HG03442 (cell line): ENCODE data around the gene L3HYPDH.

Source experiments
- ATAC-seq: cut with Tn5 transposase; IDR thresholded peaks from one replicate; pipeline ENCODE4 v1.9.1; 2021; ENCODE audit warnings: mild to moderate bottlenecking, moderate library complexity; ENCODE audit not compliant: unreplicated experiment

Gene L3HYPDH

DNA sequence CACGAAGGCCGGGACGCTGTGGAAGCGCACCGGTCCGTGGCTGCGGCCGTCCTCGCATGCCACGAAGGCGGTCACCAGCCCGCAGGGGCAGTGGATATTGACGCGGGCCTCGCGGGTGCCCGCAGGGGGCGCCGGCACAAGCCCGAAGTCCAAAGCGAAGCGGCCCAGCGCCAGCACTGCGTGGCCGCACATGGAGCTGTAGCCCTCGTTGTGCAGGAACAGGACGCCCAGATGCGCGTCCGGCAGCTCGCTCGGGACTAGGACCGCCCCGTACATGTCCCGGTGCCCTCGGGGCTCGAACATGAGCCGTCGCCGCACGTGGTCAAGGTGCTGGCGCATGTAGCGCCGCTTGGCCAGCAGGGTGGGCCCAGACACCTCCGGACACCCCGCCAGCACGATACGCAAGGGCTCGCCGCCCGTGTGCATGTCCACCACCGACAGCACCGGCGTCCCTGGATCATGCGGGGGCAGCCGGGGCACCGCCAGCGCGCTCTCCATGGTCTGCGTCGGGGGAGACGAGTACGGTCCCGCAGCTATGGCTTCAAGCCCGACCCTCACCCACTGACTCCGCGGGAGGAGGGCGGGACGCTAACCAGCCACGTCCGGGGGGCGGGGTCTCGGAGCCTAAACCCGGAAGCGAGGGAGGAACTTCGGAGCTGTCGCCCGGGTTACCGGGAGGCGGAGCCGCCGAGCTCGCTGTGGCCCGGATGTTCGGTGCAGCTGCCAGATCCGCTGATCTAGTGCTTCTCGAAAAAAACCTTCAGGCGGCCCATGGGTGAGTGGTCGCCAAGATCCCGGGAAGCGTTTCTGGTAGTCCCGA lies at the start of gene L3HYPDH, which contains the start of gene JKAMP:
L3HYPDH (minus strand) TSS at position 590 of the 820 bp plus-strand sequence; CDS start at position 498, 92 bp downstream.
JKAMP (plus strand) TSS at position 699 of the 820 bp plus-strand sequence; CDS start at position 772, 73 bp downstream.
- ATAC-seq = peak; percentile 86

DNA sequence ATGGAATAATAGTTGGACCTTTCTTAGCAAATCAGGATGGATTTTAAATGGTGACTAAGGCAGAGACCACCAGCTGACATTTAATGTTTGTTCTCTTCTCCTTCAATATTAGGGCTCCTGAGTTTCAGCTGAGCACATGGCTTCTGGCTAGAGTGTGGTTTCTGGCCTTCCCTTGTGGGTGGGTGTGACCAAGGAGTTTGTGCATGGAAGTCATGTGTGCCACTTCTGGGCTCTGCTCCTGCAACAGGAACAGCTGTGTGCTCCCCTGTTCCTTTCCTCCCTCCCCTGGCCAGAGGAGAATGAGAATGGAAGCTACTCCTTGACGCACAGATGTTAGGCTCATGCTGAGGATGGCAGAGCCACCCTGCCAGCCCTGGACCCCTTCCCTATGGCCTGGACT lies 48.2 kb upstream of the L3HYPDH start:
- ATAC-seq = no peak

DNA sequence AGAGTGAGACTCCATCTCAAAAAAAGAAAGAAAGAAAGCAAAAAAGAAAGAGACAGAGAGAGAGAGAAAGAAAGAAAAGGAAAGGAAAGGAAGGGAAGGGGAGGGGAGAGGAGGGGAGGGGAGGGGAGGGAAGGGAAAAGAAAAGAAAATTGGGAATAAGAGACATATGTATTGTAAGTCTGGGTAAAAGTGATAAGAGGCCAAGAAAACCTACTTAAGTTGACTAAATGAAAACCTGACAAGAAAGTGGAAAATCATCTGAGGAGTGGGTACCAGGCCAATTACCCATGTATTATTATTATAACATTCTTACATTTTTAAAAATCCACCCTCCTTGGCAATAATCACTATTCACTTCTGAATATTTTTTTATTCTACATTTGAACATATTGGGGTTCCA lies 46.1 kb upstream of the L3HYPDH start:
- ATAC-seq = no peak

DNA sequence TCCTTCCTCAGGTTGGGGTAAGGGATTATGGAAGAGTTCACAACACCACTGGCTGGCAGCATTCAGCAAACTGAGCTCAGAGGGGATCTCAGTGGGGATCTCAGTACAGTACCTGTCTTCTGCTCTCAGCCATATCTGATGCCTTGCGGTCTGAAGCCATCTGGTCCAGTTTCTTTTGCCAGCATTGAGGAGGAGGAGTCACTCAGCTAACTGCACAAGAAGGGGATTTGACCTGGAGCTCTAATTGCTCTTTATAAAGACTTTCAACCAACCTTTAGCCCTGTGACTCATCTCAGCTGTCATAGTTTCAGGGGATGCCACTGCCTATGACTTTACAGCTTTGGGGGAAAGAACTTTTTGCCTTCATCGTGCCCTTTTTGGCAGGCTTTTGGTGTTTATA lies 45.0 kb upstream of the L3HYPDH start:
- ATAC-seq = no peak

DNA sequence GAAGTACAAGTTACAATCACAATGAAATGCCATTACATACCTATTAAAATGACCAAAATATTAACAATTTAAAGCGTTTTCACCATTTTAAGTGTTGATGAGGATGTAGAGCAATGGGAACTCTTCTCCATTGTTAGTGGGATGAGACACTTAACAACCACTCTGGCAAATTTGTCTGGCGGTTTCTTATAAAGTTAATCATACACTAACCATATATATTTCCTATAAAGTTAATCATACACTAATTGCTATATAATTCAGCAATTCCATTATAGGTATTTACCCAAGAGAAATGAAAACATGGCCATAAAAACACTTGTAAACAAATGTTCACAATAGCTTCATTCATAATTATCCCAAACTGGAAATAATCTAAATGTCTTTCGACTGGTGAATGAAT lies 36.0 kb upstream of the L3HYPDH start:
- no peak for ATAC-seq

DNA sequence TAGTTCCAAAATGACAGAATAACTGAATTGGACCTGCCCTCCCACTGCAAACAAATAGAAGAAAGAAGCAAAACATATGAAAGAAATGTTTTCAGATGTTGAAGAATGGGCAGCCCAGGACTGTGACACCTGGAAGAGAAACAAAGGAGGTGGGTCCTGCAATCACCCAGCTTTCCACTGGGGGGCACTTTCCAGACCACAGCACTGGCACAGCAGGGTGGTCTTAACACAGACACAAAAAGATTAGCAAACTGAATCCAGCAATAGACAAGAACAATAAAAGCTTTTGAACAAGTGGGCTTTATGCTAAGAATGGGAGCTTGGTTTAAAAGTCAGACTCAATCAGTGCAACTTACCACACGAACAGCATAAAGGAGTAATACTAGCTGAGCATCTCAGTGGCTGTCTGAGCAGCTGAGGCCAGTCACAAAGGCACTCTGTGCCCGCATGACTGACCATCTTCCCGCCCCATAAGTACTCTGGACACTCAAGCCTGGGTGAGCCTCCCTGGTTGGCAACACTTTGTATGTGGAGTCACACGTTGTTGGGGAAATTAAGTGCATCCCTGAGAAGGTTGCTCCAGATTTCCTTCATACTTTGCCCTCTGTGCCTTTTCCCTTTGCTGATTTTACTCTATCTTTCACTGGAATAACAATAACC lies 27.8 kb upstream of the L3HYPDH start:
- no peak for ATAC-seq

DNA sequence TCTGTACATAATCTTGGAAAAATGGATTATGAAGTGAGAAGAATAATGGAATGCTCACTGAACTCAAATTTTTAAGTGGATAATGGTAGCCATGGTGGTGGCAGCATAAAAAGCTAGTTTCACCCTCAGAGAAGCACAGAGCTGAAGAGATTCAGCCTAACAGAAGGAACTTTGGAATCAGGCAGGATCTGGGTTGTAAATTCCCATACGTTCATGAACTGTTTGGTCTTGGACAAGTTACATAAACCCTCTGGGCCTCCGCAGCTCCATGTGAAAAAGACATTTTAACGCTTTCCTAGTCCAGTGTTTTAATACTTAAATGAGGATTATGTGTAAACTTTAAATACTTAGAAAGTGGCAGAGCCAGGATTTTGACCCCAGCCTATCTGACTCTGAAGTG lies 26.8 kb upstream of the L3HYPDH start:
- ATAC-seq = no peak

DNA sequence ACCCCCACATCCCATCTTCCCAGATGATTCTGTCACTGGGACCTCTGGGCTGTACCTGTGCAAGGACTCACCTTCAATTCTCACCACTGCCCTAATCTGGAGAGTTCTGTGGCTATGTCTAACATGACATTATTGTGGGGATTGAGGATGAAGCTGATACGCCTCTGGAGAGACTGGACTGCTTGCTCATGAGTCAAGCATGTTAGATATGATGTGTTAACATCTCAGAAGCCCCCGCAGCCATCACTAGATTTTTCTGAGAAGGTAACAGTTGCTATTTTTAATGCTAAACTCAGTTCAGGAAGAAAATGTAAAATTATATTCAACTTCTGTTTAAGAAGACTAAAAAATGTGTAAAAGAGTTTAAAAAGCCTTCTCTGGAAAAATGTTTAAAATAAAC lies 25.8 kb upstream of the L3HYPDH start:
- ATAC-seq = no peak

DNA sequence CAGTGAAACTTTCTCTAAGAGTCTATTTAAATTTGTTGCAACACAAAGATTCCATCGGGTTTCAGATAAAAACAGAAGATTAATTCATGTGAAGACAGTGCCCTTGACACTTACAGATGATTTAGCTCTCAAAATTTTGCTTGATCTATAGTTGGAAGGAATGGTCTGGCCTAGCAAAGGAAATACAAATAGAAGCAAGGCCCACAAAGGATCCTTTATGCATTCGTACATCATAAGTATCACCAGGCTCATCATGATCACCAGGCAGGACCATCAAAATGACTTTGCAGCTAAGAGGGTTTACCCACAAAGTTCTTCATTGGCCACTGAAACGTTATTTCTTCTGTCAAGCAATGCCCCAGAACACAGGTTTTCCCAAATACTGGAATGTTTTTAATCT lies 24.9 kb upstream of the L3HYPDH start:
- ATAC-seq = no peak

DNA sequence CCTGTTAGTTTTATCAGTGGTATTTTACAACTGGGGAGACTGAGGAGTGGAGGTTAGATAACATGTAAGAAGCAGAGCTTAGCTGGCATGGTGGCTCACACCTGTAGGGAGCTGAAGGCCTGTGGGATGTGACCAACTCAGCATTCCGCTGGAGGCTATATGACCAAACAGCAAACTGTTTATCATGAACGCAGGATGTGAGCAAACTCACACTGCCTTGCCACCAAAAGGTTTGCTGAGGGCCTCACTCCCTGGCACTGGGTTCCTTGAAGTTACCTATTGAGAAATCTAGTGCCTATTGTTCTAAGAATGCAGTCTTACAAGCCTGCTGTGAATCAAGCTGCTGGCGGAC lies 23.5 kb upstream of the L3HYPDH start:
- ATAC-seq = no peak

DNA sequence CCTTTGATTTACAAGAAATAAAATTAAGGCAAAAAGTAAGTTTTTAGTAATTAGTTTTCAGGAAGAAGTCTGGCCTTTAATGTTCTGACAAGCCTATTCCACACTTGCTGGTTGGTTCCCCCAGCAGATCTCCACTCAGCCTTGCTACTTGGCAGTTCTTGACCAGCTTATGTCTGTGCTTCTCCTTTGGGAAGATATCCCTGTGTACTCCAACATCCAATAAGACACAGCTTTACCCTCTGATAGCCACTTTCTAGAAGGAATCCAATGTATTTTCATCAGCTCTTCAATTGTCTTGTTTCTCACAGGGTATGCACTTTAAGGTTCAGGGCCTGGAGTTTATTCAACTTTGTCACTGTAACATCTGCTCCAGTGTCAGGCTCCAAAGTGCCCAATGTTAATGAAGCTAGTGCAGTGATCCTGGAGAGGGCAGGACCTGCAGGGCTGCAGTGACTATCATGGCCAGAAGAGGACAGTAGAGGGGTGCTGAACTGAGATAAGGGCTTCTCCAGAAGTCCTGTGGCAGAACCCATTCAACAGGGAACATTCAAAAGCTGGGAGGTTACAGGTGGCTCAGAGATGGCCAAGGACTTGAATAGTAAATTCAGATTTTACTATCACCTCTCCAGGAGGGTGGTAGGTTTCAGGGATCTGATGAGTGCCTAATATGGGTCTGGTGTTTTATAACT lies 23.0 kb upstream of the L3HYPDH start:
- peak; percentile 82 for ATAC-seq

DNA sequence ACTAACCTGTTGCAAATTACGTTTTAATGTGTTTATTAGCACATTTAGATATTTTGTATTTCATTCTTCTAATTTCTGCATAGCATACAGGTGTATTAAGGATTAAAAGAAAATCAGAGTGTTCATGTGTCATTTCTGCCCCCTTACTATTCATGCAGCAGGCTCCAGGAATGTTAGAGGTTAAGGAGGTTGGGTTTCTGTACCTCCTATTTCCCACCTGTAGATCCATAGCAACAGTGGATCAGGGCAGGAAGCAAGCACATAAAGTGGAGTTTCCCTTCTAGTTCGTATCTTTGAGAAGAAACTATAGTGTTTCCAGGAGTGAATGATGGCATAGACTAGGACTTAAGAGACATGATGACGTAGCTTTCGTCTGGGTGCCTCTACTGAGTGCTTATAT lies 19.0 kb upstream of the L3HYPDH start:
- no peak for ATAC-seq

DNA sequence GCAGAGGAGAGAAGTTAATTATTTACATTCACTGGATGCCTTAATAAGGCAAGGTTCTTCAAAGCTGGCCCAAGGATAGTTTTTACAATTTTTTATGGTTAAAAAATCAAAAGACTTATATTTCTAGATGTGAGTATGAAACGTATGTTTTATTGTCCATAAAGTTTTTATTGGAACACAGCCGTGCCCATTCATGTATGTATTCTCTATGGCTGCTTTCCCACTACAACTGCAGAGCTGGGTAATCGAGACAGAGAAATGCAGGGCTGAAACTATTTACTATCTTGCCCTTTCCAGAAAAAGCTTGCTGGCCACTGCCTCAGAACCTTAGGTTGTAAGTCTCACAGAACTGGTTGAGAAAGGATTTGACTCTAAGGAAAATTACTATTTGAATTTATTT lies 16.5 kb upstream of the L3HYPDH start:
- ATAC-seq = no peak

DNA sequence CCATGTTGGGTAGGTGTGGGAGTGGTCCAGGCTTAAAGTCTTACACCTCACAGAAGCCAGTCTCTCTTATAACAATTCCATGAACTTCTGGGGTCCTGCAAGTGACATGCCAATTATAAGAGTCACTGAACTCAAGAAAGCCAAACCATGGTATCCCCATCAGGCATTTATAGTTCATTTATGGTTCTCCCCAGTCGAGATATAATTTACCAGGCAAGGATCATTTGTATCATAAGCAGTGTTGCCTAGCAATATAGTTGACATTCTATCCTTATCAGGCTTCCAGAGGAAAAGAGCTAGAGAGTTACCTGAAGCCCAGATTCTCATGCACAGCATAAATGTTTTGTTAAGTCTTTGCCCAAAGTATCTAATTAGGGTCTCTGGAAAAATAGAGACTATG lies 8.2 kb upstream of the L3HYPDH start:
- ATAC-seq = no peak

DNA sequence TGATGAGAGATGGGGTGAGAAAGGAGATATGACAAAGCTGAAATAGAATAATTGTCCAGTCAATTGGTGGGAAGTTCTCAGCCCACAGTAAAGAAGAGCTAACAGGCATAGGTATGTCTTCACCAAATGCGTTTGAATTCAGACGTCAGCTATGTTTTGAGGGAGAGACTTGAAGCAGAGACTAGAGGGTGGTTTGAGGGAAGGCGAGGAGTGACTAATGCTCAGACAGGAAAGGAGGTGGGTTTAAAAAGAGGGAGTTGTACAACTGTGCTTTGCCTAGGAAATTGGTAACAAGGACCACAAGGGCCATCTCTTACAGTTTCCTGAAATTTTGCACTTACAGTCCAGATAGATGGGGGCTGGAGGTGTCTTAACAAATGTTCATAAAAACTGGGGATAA lies 6.5 kb upstream of the L3HYPDH start:
- ATAC-seq = no peak

DNA sequence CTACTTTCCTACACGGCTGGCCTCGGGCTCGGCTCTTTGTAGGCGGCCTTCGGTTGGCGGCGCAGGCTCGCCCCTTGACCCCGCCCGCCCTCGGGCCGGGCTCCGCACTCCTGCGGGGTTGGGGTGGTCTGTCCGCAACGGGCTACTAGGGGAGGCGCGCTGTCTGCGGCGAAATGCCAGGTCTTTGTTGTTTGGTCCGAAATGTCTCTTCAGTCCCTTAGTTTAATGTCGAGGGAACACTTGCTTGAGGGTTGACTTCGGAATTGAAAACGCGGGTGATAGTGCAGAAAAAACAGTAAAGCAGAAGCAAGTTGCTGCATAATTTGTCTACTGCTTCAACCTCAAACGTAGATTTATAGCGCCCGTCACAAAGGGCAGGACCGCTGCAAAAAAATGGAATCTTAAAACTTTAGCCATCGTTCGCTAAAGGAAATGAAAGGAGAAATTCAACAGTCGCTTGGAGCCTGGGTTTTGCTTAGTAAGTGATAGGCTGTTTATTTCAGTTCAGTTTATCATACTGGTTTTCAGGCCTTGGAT lies 499 bp upstream of the L3HYPDH start:
- peak; percentile 39 for ATAC-seq

DNA sequence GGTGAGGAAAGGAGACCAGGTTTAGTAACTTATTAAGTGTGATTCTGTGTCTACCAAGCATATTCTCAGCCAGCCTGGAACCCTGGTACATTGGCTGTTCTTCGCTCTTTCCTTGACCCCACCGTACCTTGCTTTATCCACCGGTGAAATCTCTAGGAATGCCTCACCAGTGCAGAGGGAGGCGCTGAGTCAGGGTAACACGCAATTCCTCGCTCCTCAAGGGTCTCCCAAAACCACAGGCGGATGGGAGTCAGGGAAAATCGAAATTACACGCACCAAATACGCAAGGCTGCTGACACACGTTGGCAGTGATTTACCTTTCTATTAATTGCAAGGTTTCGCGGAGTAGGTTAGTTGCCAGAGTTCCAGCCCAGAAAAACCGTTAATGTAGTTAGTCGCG lies 845 bp downstream of the L3HYPDH start:
- ATAC-seq = no peak

DNA sequence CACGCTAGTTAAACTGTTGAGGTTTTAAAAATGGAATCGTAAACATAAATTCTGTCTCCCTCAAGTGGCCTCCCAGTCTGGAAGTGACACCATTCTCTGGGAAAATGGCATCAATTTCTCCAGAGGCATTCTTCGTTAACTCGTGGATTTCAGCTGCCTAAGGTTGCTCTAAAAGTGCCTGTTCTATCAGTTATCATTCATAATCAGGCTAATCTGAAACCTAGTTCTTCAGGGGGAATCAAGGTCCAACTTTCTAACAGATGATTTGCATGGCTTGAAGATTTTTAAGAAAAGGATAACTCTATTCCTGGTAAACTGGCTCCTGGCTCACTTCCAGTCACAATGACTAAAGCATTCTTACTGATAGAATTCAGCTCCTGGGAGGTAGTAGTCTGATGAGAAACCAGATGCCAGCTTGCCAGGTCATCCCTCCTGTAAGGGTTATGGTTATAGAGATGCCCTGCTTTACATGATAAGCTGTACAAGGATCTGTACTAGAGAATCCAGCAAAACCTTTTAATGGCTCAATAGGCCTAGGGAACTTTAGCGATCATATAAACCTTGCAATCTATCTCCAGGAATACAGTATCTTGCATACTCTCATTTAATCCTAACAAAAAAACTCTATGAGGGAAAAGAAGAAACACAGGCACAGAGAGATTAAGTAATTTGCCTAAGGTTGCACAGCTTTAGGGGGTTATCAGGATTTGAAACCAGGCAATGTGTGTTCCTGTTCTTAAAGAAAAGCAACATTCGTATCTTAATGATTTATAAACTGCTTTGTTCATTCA lies 1.5 kb downstream of the L3HYPDH start:
- no peak for ATAC-seq

DNA sequence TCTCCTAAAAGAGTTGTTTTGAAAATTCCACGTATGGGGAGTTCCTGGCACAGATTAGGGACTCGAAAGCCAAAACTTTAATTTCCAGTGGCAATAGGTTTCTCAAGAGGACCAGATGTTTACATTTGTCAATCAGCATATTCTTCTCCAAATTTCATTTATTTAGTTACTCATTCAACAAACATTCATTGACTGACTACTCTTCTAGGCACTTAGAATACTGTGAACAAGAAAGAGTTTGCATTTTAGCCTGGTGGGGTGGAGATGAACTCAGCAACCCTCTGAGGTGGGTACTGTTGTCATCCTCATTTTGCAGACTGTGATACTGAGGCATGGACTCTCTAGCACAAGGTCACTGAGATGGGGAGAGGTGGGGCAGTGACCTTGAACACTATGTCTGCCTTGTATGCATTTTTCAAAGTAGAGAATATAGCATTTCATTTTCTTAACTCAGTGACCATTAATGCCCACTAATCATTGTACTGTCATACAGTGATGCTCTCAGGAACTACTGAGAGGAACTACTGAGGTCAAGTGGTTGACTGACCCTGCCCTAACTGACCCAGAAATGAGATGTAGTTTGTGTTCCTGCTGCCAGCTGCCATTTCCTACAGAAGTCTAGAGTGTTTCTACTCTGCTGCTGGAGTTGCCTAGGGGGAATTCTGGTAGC lies 2.2 kb downstream of the L3HYPDH start:
- ATAC-seq = no peak

DNA sequence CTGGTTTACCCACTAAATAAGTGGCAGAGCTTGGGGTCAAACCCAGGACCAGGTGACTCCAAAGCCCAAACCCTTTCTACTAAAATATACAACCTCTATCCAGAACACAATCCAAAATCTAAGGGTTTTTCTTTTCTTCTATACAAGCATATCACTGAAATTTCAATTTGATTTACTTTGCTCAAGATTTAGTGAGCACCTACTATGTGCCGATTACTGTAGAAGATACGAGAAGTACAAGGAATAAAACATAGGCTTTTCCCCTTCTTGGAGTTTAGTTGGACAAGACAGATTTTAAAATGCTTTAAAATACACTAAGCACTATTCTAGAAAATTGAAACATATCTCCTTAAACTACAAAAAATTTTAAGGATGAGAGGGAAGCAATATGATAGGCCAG lies 2.8 kb downstream of the L3HYPDH start:
- ATAC-seq = no peak
